GM12891 (cell line): Measurements from ENCODE around the gene URGCP.

Source experiments
- POLR2A ChIP-seq: IDR thresholded peaks from 2 replicates; pipeline ENCODE4 v1.6.1; 2011; ENCODE audit warnings: low read depth, low read length, control low read depth
- SPI1 ChIP-seq: IDR thresholded peaks from 2 replicates; pipeline ENCODE4 v1.6.1; 2011; ENCODE audit warnings: low read depth, low read length, control low read depth
- TAF1 ChIP-seq: IDR thresholded peaks from 2 replicates; pipeline ENCODE4 v1.6.1; 2011; ENCODE audit warnings: low read depth, low read length, control low read depth

- TF ChIP-seq POLR2A (no peak), SPI1 (no peak), TAF1 (no peak)
Measured at GRCh38 chr7:43926798-43927123, 20.4 kb upstream of the URGCP start.
